Stimulated activated CD4-positive, alpha-beta T cell treated with anti-CD3 and anti-CD28 coated beads, Interleukin-1b, Interleukin-23, amount 100 ng/mL, for 24 hours (primary cell): Measurements from ENCODE around the gene CCDC77.
"Not testable (repeated sequence)": the region's sequence is repeated elsewhere in the genome, so short reads cannot be mapped to it uniquely, and the experiment has no call there.

Experiments
- DNase-seq, 4 experiments: peaks; one replicate each; pipeline ENCODE4 v3.0.0-alpha.2; 2020; ENCODE audit warnings: low read depth in 4 of 4, low spot score in 1 of 4

CCDC77 gene

DNA sequence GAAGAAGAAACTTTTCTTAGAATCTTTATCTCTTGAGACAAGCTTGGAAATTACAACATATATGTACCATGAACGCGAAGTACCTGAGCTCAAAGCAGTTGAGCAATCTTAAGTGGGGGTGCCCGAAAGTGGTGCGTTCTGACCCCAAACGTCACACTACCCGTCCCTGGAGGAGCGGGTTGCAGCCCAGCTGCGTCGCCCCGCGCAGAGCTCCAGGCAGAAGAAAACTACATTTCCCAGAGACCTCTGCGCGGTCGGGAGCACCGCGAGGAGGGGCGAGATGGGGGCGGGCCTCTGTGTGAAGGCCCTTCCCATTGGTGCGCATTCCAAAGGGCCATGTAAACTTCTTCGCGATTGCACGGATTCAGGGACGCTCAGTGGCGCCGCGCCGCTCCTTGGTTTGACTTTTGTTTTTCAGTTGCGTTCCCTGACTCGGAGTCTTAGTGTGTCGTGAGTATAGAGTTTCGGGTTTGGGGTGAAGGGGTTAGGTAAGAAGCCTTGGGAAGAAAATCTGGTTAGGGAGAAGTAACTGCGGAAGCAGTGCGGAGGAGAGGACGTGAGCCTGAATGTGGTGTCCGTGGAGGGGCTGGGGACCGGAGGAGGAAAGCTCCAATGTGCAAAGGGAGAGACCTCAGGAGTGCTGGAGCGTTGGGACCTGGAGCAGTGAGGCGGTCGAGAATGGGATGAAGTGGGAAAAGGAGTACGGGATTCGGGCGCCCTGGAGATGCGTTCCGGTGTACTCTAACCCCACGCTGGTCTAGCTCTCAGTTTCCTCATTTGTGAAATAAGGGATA is at the start of gene CCDC77:
Gene CCDC77, plus strand, starts transcription at position 410 of the 794 bp plus-strand sequence. CDS start 7,740 bp downstream, outside the sequence.
- DNase-seq: peak; percentile 79 to 85 (median 84)

DNA sequence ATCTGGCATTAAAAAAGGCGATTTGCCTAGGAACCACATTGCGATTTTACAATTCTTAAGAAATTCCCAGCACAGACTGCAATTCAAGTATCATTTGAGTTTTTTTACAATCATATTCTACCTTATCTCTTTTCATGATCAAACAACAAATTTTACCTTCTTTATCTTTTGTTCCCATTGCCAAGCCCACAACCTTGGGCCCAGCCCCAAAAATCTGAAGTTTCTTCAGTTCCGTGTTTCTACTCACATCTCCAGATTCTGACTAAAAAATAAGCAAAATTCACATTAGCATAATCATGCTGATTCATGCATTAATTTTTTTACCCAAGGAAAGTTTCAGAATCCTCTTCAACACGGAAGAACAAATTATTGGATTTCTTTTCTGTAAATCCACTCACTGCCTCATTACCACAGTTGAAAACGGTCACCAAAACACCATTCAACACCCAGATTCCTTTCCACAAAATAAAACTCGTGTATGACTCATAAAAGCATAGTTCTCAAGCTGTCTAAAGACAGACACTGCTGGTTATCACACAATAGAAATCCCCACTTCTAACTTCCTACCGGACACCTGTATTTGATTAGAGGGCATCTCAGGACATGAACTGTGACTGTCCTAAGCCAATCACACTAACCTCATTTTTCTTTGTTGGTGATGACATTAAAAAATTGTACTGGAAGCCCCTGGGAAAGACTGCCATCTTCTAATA is 45.0 kb upstream of the CCDC77 start:
- no peak for DNase-seq

GRCh38 chr12:359091-359490 is 42.4 kb upstream of the CCDC77 start:
- no peak for DNase-seq

DNA sequence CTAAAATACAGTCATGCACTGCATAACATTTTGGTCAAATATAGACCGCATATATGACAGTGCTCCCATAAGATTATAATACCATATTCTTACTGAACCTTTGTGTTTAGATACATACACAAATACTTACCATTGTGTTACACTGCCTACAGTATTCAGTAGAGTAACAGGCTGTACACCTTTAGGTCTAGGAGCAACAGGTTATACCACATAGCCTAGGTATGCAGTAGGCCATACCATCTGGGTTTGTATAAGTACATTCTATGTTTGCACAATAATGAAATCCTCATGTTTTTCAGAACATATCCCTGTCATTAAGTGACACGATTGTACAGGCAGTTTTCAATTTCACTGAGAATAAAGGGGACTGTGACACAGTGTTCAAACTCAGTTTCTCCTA is 34.6 kb upstream of the CCDC77 start:
- no peak for DNase-seq

DNA sequence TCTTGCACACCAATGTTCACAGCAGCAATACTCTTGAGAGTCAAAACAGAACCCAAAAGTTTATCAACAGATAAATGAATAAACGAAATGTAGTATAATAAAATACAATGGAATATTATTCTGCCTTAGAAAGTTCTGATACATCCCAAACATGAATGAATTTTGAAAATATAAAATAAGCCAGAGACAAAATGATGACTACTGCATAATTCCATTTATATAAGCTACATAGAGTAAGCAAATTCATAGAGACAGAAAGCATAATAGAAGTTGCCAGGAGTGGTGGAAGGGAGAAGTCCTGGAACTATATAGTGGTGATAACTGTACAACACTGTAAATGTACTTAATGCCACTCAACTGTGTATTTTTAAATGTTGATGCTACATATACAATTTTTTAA is 33.5 kb upstream of the CCDC77 start:
- DNase-seq: no peak

DNA sequence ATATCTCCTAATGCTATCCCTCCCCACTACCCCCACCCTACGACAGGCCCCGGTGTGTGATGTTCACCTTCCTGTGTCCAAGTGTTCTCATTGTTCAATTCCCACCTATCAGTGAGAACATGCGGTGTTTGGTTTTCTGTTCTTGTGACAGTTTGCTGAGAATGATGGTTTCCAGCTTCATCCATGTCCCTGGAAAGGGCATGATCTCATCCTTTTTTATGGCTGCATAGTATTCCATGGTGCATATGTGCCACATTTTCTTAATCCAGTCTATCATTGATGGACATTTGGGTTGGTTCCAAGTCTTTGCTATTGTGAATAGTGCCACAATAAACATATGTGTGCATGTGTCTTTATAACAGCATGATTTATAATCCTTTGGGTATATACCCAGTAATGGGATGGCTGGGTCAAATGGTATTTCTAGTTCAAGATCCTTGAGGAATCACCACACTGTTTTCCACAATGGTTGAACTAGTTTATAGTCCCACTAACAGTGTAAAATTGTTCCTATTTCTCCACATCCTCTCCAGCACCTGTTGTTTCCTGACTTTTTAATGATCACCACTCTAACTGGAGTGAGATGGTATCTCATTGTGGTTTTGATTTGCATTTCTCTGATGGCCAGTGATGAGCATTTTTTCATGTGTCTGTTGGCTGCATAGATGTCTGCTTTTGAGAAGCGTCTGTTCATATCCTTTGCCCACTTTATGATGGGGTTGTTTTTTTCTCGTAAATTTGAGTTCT is 30.5 kb upstream of the CCDC77 start:
- DNase-seq: not testable (repeated sequence)

DNA sequence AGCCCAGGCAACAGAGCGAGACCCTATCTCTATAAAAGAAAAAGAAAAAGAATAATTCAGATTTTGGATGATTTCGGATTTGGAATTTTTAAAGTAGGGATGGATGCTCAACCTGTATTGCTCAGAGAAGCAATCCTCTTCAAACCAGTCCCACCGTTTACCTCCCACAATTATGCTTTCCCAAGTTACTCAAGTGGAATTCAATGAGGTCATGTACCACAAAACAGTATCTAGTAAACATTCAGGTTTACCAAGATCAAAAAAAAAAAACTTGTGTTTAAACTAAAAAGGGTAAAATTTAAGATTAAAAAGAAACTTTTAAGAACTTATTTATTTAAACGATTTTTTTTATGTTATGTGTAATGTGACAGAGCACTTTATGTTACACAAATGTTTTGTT is 14.8 kb upstream of the CCDC77 start:
- DNase-seq: no peak

DNA sequence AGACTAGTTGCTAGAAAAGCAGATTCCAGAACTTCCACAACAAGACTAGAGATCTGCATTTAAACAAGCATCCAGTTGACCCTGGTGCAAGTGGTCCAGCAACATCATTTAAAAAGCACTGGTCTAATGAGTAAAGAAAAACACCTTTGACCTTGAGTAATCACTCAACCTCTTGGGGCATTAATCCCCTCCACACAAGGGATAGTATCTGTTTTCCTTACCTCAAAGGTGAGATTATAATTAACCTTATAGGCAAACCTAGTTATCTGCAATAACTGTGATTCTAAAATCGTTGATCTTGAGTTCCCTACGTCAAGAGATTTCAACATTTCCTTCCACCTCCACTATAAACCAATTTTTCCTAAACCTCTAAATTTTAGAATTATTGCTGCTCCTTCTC is 13.4 kb upstream of the CCDC77 start:
- DNase-seq: no peak

GRCh38 chr12:388541-389141 is 12.8 kb upstream of the CCDC77 start:
- peak in 3 of 4 experiments; percentile 2 to 14 (median 8) for DNase-seq

- DNase-seq: peak; percentile 74 to 77 (median 76)
Measured at GRCh38 chr12:389142-390096, 12.0 kb upstream of the CCDC77 start, which contains the start of gene KDM5A. TSS of gene KDM5A (minus strand) at chr12:389320. CDS start at chr12:389091, 229 bp downstream.

- no peak for DNase-seq
Measured at GRCh38 chr12:400828-401227, 616 bp upstream of the CCDC77 start.

DNA sequence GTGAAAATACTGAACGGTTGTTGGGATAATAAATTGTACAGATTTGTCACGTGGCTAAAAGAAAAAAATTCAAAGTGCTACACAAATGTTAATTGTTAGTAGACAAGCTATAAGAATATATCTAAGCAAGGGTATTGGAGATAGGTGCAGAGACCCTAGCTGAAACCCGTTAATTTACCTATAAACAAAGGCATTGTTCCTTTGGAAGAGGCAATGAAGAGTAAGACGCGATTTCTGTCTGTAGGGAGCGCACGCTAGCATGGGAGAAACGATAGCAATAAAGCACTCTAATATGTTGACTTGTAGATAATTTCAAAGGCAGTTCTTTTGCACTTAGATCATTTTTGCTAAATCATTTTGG is 565 bp downstream of the CCDC77 start:
- DNase-seq: no peak

DNA sequence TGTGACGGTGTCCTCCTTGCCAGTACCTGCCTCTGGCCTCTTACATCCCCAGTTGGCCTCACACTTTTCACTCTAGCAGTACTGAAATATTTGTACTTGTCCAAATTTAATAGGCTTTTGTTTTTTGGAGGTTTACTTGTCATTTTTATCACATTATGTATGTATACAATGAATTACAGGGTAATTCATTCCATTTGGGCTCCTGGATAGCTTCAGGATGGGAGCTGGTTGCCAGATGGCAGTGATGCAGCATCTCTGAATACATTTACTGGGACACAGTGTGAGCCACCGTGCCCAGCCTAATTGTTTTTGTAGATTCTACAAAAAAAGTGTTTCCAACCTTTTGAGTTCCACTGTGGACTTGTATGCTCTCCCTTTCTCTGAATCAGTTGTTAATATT is 13.4 kb downstream of the CCDC77 start:
- DNase-seq: no peak

DNA sequence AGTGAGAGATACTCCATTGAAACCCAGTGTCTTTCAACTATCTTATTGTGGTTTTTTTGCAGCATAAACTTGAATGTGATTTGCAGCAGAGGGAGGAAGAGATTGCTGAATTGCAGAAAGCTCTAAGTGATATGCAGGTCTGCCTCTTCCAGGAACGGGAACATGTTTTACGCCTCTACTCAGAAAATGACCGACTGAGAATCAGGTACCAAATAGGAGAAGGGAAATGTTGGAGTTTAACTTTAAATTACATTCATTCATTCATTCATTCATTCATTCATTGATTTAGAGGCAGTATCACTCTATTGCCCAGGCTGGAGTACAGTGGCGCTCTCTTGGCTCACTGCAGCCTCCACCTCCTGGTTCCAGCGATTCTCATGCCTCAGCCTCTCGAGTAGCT is 17.0 kb downstream of the CCDC77 start:
- DNase-seq: no peak

- no peak for DNase-seq
Measured at GRCh38 chr12:422526-422925, 21.1 kb downstream of the CCDC77 start.

- DNase-seq: not testable (repeated sequence)
Measured at GRCh38 chr12:435737-436136, 34.3 kb downstream of the CCDC77 start.

- no peak for DNase-seq
Measured at GRCh38 chr12:442235-442884, 40.9 kb downstream of the CCDC77 start.

- no peak for DNase-seq
Measured at GRCh38 chr12:447141-447540, 45.7 kb downstream of the CCDC77 start.

DNA sequence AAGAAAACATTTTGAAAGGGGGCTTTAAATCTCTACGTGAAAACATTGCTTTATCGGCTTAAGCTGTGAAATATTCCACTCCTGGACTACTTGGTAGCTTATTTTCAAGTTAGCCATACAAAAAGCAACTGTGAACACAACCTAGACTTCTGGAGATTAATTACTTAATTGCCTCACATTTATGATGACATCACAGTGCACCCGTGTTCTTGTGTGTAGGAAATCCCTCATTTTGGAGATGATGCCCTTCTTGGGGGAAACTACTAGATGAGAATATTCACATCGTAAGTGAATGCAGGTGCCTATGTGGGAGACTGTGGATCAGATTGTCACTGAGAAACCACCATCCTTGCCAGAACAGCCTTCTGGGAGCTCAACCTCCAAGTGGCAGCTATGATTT is 47.8 kb downstream of the CCDC77 start:
- DNase-seq: no peak

GRCh38 chr12:450438-450837 is 49.0 kb downstream of the CCDC77 start:
- DNase-seq: no peak
